SK-N-SH (cell line): ENCODE measurements around the gene ZYG11B. TPM values are rescaled to one million over a fixed set of nuclear protein-coding genes. Genes with fewer than 3 reads are reported as not detected.

Experiments used
- CTCF ChIA-PET: fragments of 300-600, 350-600 bp; formaldehyde crosslinking; extraction: SDS; loops from one replicate; lab custom pipeline; 2021; lab: Yijun Ruan, JAX
- POLR2A ChIA-PET: fragments of 350-600 bp; sonication (Branson Sonifier 250); formaldehyde crosslinking; extraction: SDS; loops from one replicate; lab custom pipeline; 2020; ENCODE audit warnings: antibody characterized with exemption, inconsistent platforms; lab: Yijun Ruan, JAX
- DNase-seq: peaks from one replicate; pipeline ENCODE4 v3.0.0; 2012
- H2AFZ ChIP-seq: fragments of 200-600 bp; sonication (generic); 2 replicates; pipeline ENCODE4 v1.8.1; 2016; ENCODE audit warnings: antibody characterized with exemption, mild to moderate bottlenecking, low read depth
- H3F3A ChIP-seq: fragments of 200-600 bp; sonication (generic); replicated peaks from 2 replicates; pipeline ENCODE3; 2016; ENCODE audit warnings: antibody characterized with exemption, mild to moderate bottlenecking; ENCODE audit not compliant: insufficient read depth
- H3K27ac ChIP-seq, 2 experiments: fragments of 200-500 bp in 1 of 2; fragments of 200-600 bp in 1 of 2; sonication (Bioruptor generic) in 1 of 2; sonication (generic), shearing (Covaris generic) in 1 of 2; 2 replicates each; pipeline versions ENCODE4 v1.5.1 to v1.6.1; 2014 to 2016; ENCODE audit warnings: low read depth in 2 of 2, inconsistent platforms in 1 of 2, low read length in 1 of 2, mild to moderate bottlenecking in 1 of 2, mixed read lengths in 1 of 2
- H3K27me3 ChIP-seq: fragments of 200-600 bp; sonication (generic), shearing (Covaris generic); 2 replicates; pipeline ENCODE4 v1.6.1; 2016; ENCODE audit warnings: mixed run types; ENCODE audit not compliant: insufficient read depth
- H3K36me3 ChIP-seq, 2 experiments: fragments of 200-500 bp in 1 of 2; fragments of 200-600 bp in 1 of 2; sonication (Bioruptor generic) in 1 of 2; sonication (generic) in 1 of 2; replicated peaks in 1 of 2; 2 replicates each; pipeline versions ENCODE3 to v1.5.1; 2014 to 2016; ENCODE audit warnings: low read length in 1 of 2, mild to moderate bottlenecking in 1 of 2; ENCODE audit not compliant: insufficient read depth in 2 of 2, control insufficient read depth in 1 of 2
- H3K4me1 ChIP-seq, 2 experiments: fragments of 200-500 bp in 1 of 2; fragments of 200-600 bp in 1 of 2; sonication (Bioruptor generic) in 1 of 2; sonication (generic), shearing (Covaris generic) in 1 of 2; 2 replicates each; pipeline versions ENCODE4 v1.5.1 to v1.6.1; 2014 to 2016; ENCODE audit warnings: low read depth in 1 of 2, low read length in 1 of 2, mixed run types in 1 of 2; ENCODE audit not compliant: insufficient read depth in 2 of 2, control insufficient read depth in 1 of 2
- H3K4me2 ChIP-seq: fragments of 200-600 bp; sonication (generic), shearing (Covaris generic); 2 replicates; pipeline ENCODE4 v1.6.1; 2017; ENCODE audit warnings: mixed run types
- H3K4me3 ChIP-seq, 2 experiments: fragments of 200-500 bp in 1 of 2; fragments of 200-600 bp in 1 of 2; sonication (Bioruptor generic) in 1 of 2; sonication (generic), shearing (Covaris generic) in 1 of 2; 2 replicates each; pipeline versions ENCODE4 v1.5.1 to v1.8.1; 2014 to 2016; ENCODE audit warnings: low read depth in 2 of 2, inconsistent platforms in 1 of 2, low read length in 1 of 2, mild to moderate bottlenecking in 1 of 2, mixed read lengths in 1 of 2, moderate library complexity in 1 of 2
- H3K79me2 ChIP-seq: fragments of 200-600 bp; sonication (generic); 2 replicates; pipeline ENCODE4 v1.8.1; 2017; ENCODE audit warnings: mild to moderate bottlenecking; ENCODE audit not compliant: insufficient read depth
- H3K9ac ChIP-seq: fragments of 200-600 bp; sonication (generic); 2 replicates; pipeline ENCODE4 v1.6.1; 2017; ENCODE audit warnings: mixed run types
- H3K9me2 ChIP-seq: fragments of 200-600 bp; sonication (generic); 2 replicates; pipeline ENCODE4 v1.6.1; 2017; ENCODE audit warnings: mixed run types
- H3K9me3 ChIP-seq: fragments of 200-600 bp; sonication (generic); 2 replicates; pipeline ENCODE4 v1.6.1; 2017; ENCODE audit warnings: mixed run types, mild to moderate bottlenecking, moderate library complexity
- H4K20me1 ChIP-seq: fragments of 200-600 bp; sonication (generic); 2 replicates; pipeline ENCODE4 v1.6.1; 2017; ENCODE audit warnings: mild to moderate bottlenecking, mixed run types; ENCODE audit not compliant: insufficient read depth
- EZH2phosphoT487 ChIP-seq: fragments of 200-600 bp; sonication (generic); IDR thresholded peaks from 2 replicates; pipeline ENCODE4 v1.6.1; 2017; ENCODE audit warnings: low read depth, mixed run types, mild to moderate bottlenecking, antibody characterized with exemption, moderate library complexity, borderline replicate concordance
- FOXJ3 ChIP-seq: sonication (generic); formaldehyde crosslinking; IDR thresholded peaks from 2 replicates; pipeline ENCODE4 v1.5.1; 2020; ENCODE audit warnings: mild to moderate bottlenecking, missing genetic modification reagents
- JUND ChIP-seq: IDR thresholded peaks from 2 replicates; pipeline ENCODE4 v1.4.0; 2012
- MEF2A ChIP-seq: IDR thresholded peaks from 2 replicates; pipeline ENCODE4 v1.4.0; 2012; ENCODE audit warnings: low read depth, borderline replicate concordance
- MXI1 ChIP-seq: IDR thresholded peaks from 2 replicates; pipeline ENCODE4 v1.6.1; 2012; ENCODE audit warnings: mild to moderate bottlenecking, low read depth, low read length, improper control_type of control experiment
- NFIC ChIP-seq: IDR thresholded peaks from 2 replicates; pipeline ENCODE4 v1.4.0; 2012; ENCODE audit warnings: borderline replicate concordance
- POLR2AphosphoS5 ChIP-seq: IDR thresholded peaks from 2 replicates; pipeline ENCODE4 v1.6.1; 2012; ENCODE audit warnings: low read depth, low read length
- RCOR1 ChIP-seq: fragments of 150-350 bp; IDR thresholded peaks from 2 replicates; pipeline ENCODE4 v1.6.1; 2017; ENCODE audit warnings: antibody characterized with exemption, low read length
- SIN3A ChIP-seq: IDR thresholded peaks from 2 replicates; pipeline ENCODE4 v1.6.1; 2012; ENCODE audit warnings: low read depth, mild to moderate bottlenecking, low read length, moderate library complexity, borderline replicate concordance
- TAF1 ChIP-seq: IDR thresholded peaks from 2 replicates; pipeline ENCODE4 v1.6.1; 2012; ENCODE audit warnings: low read depth, mild to moderate bottlenecking, low read length, moderate library complexity, borderline replicate concordance
- YY1 ChIP-seq: IDR thresholded peaks from 2 replicates; pipeline ENCODE4 v1.4.0; 2012; ENCODE audit warnings: low read depth, mild to moderate bottlenecking
- WGBS: methylation state at CpG from one replicate; pipeline ENCODE4 v1.1.6; 2017; ENCODE audit warnings: low lambda C conversion rate; 5-methylcytosine and 5-hydroxymethylcytosine counted together
- polyA plus RNA-seq, 3 experiments: library from polyadenylated mRNA; depleted of rRNA; stranded (reverse); fragments of >200 nt; gene quantifications; 2 replicates each; pipeline ENCODE4 v1.2.3, GENCODE V29; 2012
- TF ChIP-seq, protein P1 (sequence below): IDR thresholded peaks from 2 replicates; pipeline ENCODE4 v1.6.1; 2012; ENCODE audit warnings: mild to moderate bottlenecking, low read depth, low read length, moderate library complexity
- TF ChIP-seq, protein P2 (sequence below): fragments of 150-350 bp; IDR thresholded peaks from 2 replicates; pipeline ENCODE4 v1.6.1; 2017; ENCODE audit warnings: antibody characterized with exemption, low read length, low read depth, borderline replicate concordance
- TF ChIP-seq, protein P3 (sequence below): IDR thresholded peaks from 2 replicates; pipeline ENCODE4 v1.4.0; 2012; ENCODE audit warnings: low read depth, borderline replicate concordance
- TF ChIP-seq, protein P4 (sequence below): IDR thresholded peaks from 2 replicates; pipeline ENCODE4 v1.4.0; 2012; ENCODE audit warnings: low read depth
- TF ChIP-seq, protein P5 (sequence below): IDR thresholded peaks from 2 replicates; pipeline ENCODE4 v1.4.0; 2012; ENCODE audit warnings: low read depth, borderline replicate concordance

ZYG11B gene
- polyA plus RNA-seq, 1 of the 3 experiments (the other 2 are of a cell fraction), result 5.8 TPM

DNA sequence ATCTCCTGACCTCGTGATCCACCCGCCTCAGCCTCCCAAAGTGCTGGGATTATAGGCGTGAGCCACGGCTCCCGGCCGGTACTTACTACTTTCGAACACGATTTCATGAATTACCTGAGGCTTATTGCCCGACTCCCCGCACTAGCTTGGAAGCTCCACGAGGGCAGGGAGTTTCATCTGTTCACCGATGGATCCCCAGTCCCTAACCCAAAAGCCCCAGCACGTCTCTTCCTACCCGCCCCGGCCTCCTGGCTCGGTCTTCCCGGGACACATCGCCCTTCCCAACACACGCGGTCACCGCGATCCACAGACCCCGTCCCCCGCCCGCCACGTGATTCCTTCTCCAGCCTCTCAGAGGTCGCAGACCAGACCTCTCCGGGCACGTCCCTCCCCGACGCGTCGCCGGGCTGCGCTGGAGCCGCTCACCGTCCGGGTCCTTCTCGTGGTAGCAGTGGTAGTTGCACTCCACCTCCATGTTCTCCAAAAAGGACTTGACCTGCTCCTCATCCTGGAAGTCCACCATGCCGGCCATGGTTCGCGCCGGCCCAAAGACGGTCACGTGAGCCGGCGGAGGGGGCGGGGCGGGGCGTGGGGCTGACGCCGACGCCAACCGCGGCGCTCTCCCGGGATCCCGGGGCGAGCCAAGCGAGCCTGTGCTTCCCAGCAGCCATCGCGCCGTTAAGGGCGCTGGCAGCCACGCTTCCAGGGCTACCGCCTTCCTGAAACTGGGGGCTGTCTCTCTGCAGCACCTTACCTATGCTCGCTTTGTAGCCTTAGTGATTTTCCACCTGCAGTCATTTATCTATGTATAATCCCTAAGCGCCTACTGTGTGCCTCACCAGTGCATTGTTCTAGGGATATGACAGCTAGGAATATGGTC lies 28.2 kb upstream of the ZYG11B start, which contains the start of gene COA7:
Gene COA7 (minus strand): TSS at position 553 of the 880 bp plus-strand sequence. CDS start 21 bp downstream, at position 532.
- Histone ChIP-seq H2AFZ (peak within 1 kb of the TSS; percentile 96), H3K36me3 (peaks cover 0 to 6% of the 10 kb centered on the region in 2 experiments), H3K27me3 (no peaks in the 10 kb centered on the region), H3K27ac (peak within 1 kb of the TSS; percentile 64 to 81), H3K9ac (peak within 1 kb of the TSS; percentile 71), H3K9me2 (no peaks in the 10 kb centered on the region), H3K9me3 (no peaks in the 10 kb centered on the region), H3K79me2 (peaks cover 50% of the 10 kb centered on the region), H3K4me2 (peak within 1 kb of the TSS; percentile 78), H3F3A (peaks cover 12% of the 10 kb centered on the region), H3K4me1 (peaks cover 0 to 8% of the 10 kb centered on the region in 2 experiments; a peak in 2 of 4 replicates), H4K20me1 (no peaks in the 10 kb centered on the region), H3K4me3 (peak within 1 kb of the TSS; percentile 66 to 88)
- TF ChIP-seq JUND (no peak), FOXJ3 (CRISPR knock-in tag) (no peak), POLR2AphosphoS5 (peak; percentile 87), RCOR1 (no peak), SIN3A (peak; percentile 66; the same call in 1 of the 2 replicates), TAF1 (peak; percentile 82), NFIC (no peak), YY1 (peak; percentile 86), MEF2A (no peak), MXI1 (peak; percentile 94), EZH2phosphoT487 (no peak)
- TF ChIP-seq, protein P1, sequence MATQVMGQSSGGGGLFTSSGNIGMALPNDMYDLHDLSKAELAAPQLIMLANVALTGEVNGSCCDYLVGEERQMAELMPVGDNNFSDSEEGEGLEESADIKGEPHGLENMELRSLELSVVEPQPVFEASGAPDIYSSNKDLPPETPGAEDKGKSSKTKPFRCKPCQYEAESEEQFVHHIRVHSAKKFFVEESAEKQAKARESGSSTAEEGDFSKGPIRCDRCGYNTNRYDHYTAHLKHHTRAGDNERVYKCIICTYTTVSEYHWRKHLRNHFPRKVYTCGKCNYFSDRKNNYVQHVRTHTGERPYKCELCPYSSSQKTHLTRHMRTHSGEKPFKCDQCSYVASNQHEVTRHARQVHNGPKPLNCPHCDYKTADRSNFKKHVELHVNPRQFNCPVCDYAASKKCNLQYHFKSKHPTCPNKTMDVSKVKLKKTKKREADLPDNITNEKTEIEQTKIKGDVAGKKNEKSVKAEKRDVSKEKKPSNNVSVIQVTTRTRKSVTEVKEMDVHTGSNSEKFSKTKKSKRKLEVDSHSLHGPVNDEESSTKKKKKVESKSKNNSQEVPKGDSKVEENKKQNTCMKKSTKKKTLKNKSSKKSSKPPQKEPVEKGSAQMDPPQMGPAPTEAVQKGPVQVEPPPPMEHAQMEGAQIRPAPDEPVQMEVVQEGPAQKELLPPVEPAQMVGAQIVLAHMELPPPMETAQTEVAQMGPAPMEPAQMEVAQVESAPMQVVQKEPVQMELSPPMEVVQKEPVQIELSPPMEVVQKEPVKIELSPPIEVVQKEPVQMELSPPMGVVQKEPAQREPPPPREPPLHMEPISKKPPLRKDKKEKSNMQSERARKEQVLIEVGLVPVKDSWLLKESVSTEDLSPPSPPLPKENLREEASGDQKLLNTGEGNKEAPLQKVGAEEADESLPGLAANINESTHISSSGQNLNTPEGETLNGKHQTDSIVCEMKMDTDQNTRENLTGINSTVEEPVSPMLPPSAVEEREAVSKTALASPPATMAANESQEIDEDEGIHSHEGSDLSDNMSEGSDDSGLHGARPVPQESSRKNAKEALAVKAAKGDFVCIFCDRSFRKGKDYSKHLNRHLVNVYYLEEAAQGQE, result 0 out of 2 replicates have a peak, but pooled peaks have one; percentile 21
- TF ChIP-seq, protein P2, sequence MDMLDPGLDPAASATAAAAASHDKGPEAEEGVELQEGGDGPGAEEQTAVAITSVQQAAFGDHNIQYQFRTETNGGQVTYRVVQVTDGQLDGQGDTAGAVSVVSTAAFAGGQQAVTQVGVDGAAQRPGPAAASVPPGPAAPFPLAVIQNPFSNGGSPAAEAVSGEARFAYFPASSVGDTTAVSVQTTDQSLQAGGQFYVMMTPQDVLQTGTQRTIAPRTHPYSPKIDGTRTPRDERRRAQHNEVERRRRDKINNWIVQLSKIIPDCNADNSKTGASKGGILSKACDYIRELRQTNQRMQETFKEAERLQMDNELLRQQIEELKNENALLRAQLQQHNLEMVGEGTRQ, result peak; percentile 56; the same call in 1 of the 2 replicates
- TF ChIP-seq, protein P3, sequence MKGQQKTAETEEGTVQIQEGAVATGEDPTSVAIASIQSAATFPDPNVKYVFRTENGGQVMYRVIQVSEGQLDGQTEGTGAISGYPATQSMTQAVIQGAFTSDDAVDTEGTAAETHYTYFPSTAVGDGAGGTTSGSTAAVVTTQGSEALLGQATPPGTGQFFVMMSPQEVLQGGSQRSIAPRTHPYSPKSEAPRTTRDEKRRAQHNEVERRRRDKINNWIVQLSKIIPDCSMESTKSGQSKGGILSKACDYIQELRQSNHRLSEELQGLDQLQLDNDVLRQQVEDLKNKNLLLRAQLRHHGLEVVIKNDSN, result peak; percentile 95
- TF ChIP-seq, protein P4, sequence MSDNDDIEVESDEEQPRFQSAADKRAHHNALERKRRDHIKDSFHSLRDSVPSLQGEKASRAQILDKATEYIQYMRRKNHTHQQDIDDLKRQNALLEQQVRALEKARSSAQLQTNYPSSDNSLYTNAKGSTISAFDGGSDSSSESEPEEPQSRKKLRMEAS, result peak; percentile 97
- TF ChIP-seq, protein P5, sequence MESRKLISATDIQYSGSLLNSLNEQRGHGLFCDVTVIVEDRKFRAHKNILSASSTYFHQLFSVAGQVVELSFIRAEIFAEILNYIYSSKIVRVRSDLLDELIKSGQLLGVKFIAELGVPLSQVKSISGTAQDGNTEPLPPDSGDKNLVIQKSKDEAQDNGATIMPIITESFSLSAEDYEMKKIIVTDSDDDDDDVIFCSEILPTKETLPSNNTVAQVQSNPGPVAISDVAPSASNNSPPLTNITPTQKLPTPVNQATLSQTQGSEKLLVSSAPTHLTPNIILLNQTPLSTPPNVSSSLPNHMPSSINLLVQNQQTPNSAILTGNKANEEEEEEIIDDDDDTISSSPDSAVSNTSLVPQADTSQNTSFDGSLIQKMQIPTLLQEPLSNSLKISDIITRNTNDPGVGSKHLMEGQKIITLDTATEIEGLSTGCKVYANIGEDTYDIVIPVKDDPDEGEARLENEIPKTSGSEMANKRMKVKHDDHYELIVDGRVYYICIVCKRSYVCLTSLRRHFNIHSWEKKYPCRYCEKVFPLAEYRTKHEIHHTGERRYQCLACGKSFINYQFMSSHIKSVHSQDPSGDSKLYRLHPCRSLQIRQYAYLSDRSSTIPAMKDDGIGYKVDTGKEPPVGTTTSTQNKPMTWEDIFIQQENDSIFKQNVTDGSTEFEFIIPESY, result 0 out of 2 replicates have a peak, but pooled peaks have one; percentile 27
- WGBS, result under 1% methylated on average over 38 of the region's 68 CpGs
- ChIA-PET CTCF (interaction anchor here (2.7 kb wide), 1 partner anchor 12 kb away, joined by 13 read pairs; no protein-coding TSS in a partner anchor), POLR2A (no interaction called here)
- peak; percentile 93 for DNase-seq
